Endothelial cell of umbilical vein (primary cell): ENCODE results near the gene NAV2. TPM values are rescaled to one million over a fixed set of nuclear protein-coding genes. Genes with fewer than 3 reads are reported as not detected.

Source experiments
- BruUV-seq: library from RNA; stranded (reverse); fragments of 400-500 nt; replicated peaks from 2 replicates; lab custom pipeline; 2021; lab: Mats Ljungman, UMichigan
- CTCF ChIA-PET: fragments of 300-600, 350-600 bp; sonication (Branson Sonifier 250); formaldehyde crosslinking; loops from one replicate; lab custom pipeline; 2021; ENCODE audit warnings: antibody characterized with exemption, inconsistent platforms; lab: Charles Lee
- POLR2A ChIA-PET: fragments of 300-600, 350-600 bp; sonication (Branson Sonifier 250); formaldehyde crosslinking; loops from one replicate; lab custom pipeline; 2021; ENCODE audit warnings: antibody characterized with exemption, inconsistent platforms; lab: Charles Lee
- DNase-seq: peaks from one replicate; pipeline ENCODE4 v3.0.0-alpha.2; 2011; ENCODE audit warnings: low read depth, low spot score
- FAIRE-seq: peaks from 2 replicates; lab custom pipeline; 2011; peaks lifted over from hg19 to GRCh38; lab: Jason Lieb, UNC
- H2AFZ ChIP-seq: 2 replicates; pipeline ENCODE4 v1.6.0; 2012; ENCODE audit warnings: low read depth, low read length, control low read depth, inconsistent platforms
- H3K27ac ChIP-seq: 2 replicates; pipeline ENCODE4 v1.5.1; 2011; ENCODE audit warnings: low read depth, mild to moderate bottlenecking, control low read depth, low read length, moderate library complexity; ENCODE audit not compliant: insufficient read depth
- H3K27me3 ChIP-seq, 2 experiments: 2 replicates each; pipeline versions ENCODE4 v1.6.0 to v1.6.1; 2011; ENCODE audit warnings: low read length in 2 of 2, mixed read lengths in 1 of 2; ENCODE audit not compliant: control insufficient read depth in 2 of 2, insufficient read depth in 2 of 2
- H3K36me3 ChIP-seq, 2 experiments: 2 replicates in 1 of 2; 3 replicates in 1 of 2; pipeline ENCODE4 v1.5.1; 2011; ENCODE audit warnings: low read length in 2 of 2, mild to moderate bottlenecking in 1 of 2, moderate library complexity in 1 of 2; ENCODE audit not compliant: control insufficient read depth in 2 of 2, insufficient read depth in 2 of 2; ENCODE audit errors: extremely low read depth in 1 of 2
- H3K4me1 ChIP-seq: 3 replicates; pipeline ENCODE4 v1.5.1; 2011; ENCODE audit warnings: mild to moderate bottlenecking, low read length; ENCODE audit not compliant: control insufficient read depth, insufficient read depth; ENCODE audit errors: extremely low read depth
- H3K4me2 ChIP-seq: 2 replicates; pipeline ENCODE4 v1.6.1; 2011; ENCODE audit warnings: low read length, control low read depth, mixed read lengths; ENCODE audit not compliant: insufficient read depth
- H3K4me3 ChIP-seq, 3 experiments: fragments of 200-600 bp in 1 of 3; sonication (generic), shearing (Covaris generic) in 1 of 3; replicated peaks in 1 of 3; 2 replicates each; pipeline ENCODE4 v1.5.1; 2011 to 2016; ENCODE audit warnings: control low read depth in 3 of 3, low read length in 3 of 3, mild to moderate bottlenecking in 2 of 3, inconsistent platforms in 1 of 3, low read depth in 1 of 3, moderate library complexity in 1 of 3; ENCODE audit not compliant: insufficient read depth in 1 of 3
- H3K79me2 ChIP-seq: 2 replicates; pipeline ENCODE4 v1.6.0; 2012; ENCODE audit warnings: low read length, inconsistent platforms; ENCODE audit not compliant: control insufficient read depth, insufficient read depth
- H3K9ac ChIP-seq: replicated peaks from 2 replicates; pipeline ENCODE3; 2011; ENCODE audit warnings: low read length, control low read depth; ENCODE audit not compliant: insufficient read depth; ENCODE audit errors: extremely low read depth
- H3K9me1 ChIP-seq: replicated peaks from 3 replicates; pipeline ENCODE4 v1.6.0; 2011; ENCODE audit warnings: mild to moderate bottlenecking, low read length; ENCODE audit not compliant: control insufficient read depth, insufficient read depth; ENCODE audit errors: extremely low read depth
- H3K9me3 ChIP-seq: replicated peaks from 2 replicates; pipeline ENCODE4 v1.5.1; 2012; ENCODE audit warnings: low read length, inconsistent platforms; ENCODE audit not compliant: control insufficient read depth, insufficient read depth
- H4K20me1 ChIP-seq: replicated peaks from 2 replicates; pipeline ENCODE3; 2011; ENCODE audit warnings: mild to moderate bottlenecking, low read length; ENCODE audit not compliant: control insufficient read depth, insufficient read depth; ENCODE audit errors: extremely low read depth
- EZH2 ChIP-seq: IDR thresholded peaks from 2 replicates; pipeline ENCODE4 v1.6.1; 2012; ENCODE audit warnings: borderline replicate concordance, low read depth, mild to moderate bottlenecking, moderate library complexity, low read length, inconsistent platforms; ENCODE audit not compliant: severe bottlenecking
- FOS ChIP-seq: IDR thresholded peaks from 2 replicates; pipeline ENCODE4 v1.6.1; 2011; ENCODE audit warnings: mild to moderate bottlenecking, low read length, moderate library complexity, borderline replicate concordance; ENCODE audit not compliant: insufficient read depth
- GATA2 ChIP-seq: IDR thresholded peaks from 2 replicates; pipeline ENCODE4 v1.7.0; 2011; ENCODE audit warnings: low read depth, mild to moderate bottlenecking, moderate library complexity, mixed read lengths, low read length; ENCODE audit not compliant: insufficient read length, insufficient read depth
- JUN ChIP-seq: IDR thresholded peaks from 2 replicates; pipeline ENCODE4 v1.6.1; 2011; ENCODE audit warnings: borderline replicate concordance, low read depth; ENCODE audit not compliant: insufficient read length, insufficient read depth
- MYC ChIP-seq: IDR thresholded peaks from one replicate; pipeline ENCODE4 v1.6.1; 2011; ENCODE audit warnings: mild to moderate bottlenecking, low read depth, low read length
- POLR2A ChIP-seq: IDR thresholded peaks from 2 replicates; pipeline ENCODE4 v1.6.1; 2012; ENCODE audit warnings: low read depth, mild to moderate bottlenecking, control low read depth, low read length
- POLR2AphosphoS5 ChIP-seq: IDR thresholded peaks from 2 replicates; pipeline ENCODE4 v1.6.1; 2012; ENCODE audit warnings: low read depth, mild to moderate bottlenecking, control low read depth, low read length, moderate library complexity; ENCODE audit not compliant: insufficient read depth
- dilution Hi-C: fragments of 300-500 bp; cut with MboI; formaldehyde crosslinking; loops from one replicate; pipeline ENCODE4 v1.15.0; 2019; ENCODE audit warnings: low sequenced_read_pairs; ENCODE audit not compliant: extremely low pct_ligation_motif_present
- intact Hi-C: fragments of 100-400 bp; cut with micrococcal nuclease; formaldehyde crosslinking; loops from one replicate; pipeline ENCODE4 v1.10.0; 2022
- polyA plus RNA-seq, 4 experiments: library from polyadenylated mRNA; depleted of rRNA in 3 of 4; stranded (reverse) in 3 of 4; unstranded in 1 of 4; fragments of >200 nt; gene quantifications; 2 replicates each; pipeline versions ENCODE4 v1.2.1 to v1.2.3, GENCODE V29; 2011 to 2012; ENCODE audit warnings: missing spikeins in 1 of 4
- total RNA-seq: library from RNA; stranded (reverse); gene quantifications from 2 replicates; pipeline ENCODE4 v1.2.3, GENCODE V29; 2021
- TF ChIP-seq, protein P1 (sequence below), 2 donors: IDR thresholded peaks; 1 replicate in 1 of 2; 2 replicates in 1 of 2; pipeline ENCODE4 v1.5.1; 2011; ENCODE audit warnings: low read length in 2 of 2, mild to moderate bottlenecking in 2 of 2, moderate library complexity in 2 of 2, control low read depth in 1 of 2, inconsistent platforms in 1 of 2, low read depth in 1 of 2; ENCODE audit not compliant: insufficient read depth in 1 of 2; ENCODE audit errors: extremely low read depth in 1 of 2
- TF ChIP-seq, protein P2 (sequence below): IDR thresholded peaks from 2 replicates; pipeline ENCODE4 v1.6.1; 2011; ENCODE audit not compliant: insufficient read depth, insufficient read length

The NAV2 gene
- total and polyA plus RNA-seq, 2 donors (not counting 3 experiments of a cell fraction or from before 2014, with no cell fraction given) = 10.9 to 68.0 TPM

DNA sequence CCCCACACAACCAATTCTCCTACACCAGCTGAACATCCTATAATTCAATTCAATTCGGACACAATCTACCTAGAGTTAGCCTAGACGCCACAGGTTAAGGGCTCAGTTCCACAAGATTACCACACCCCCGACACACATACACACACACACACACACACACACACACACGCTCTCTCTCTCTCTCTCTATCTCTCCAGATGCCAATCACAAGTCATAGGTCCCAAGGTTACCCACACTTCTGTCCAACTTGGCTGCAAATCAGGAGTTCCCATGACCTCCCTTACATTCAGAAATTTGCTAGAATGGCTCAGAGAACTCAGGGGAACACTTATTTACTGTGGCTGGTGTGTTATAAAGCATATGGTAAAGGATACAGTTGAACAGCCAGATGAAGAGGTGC is 243.6 kb downstream of the NAV2 start:
- no peak overlapping the region for H3K9ac ChIP-seq
- H2AFZ ChIP-seq = no peak overlapping the region
- no peaks in the 10 kb centered on the region for H4K20me1 ChIP-seq
- no peaks in the 10 kb centered on the region for H3K27me3 ChIP-seq
- no peak for DNase-seq
- TF ChIP-seq MYC (no peak), POLR2AphosphoS5 (no peak), JUN (no peak), POLR2A (no peak), GATA2 (no peak), EZH2 (no peak), FOS (no peak)
- TF ChIP-seq, protein P1, sequence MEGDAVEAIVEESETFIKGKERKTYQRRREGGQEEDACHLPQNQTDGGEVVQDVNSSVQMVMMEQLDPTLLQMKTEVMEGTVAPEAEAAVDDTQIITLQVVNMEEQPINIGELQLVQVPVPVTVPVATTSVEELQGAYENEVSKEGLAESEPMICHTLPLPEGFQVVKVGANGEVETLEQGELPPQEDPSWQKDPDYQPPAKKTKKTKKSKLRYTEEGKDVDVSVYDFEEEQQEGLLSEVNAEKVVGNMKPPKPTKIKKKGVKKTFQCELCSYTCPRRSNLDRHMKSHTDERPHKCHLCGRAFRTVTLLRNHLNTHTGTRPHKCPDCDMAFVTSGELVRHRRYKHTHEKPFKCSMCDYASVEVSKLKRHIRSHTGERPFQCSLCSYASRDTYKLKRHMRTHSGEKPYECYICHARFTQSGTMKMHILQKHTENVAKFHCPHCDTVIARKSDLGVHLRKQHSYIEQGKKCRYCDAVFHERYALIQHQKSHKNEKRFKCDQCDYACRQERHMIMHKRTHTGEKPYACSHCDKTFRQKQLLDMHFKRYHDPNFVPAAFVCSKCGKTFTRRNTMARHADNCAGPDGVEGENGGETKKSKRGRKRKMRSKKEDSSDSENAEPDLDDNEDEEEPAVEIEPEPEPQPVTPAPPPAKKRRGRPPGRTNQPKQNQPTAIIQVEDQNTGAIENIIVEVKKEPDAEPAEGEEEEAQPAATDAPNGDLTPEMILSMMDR (IDR thresholded peaks at IDR 0.05; ENCODE audit: extremely low read depth in 1 of 2, insufficient read depth in 1 of 2, low read depth in 1 of 2, low read length in 2 of 2) = no peak
- TF ChIP-seq, protein P2, sequence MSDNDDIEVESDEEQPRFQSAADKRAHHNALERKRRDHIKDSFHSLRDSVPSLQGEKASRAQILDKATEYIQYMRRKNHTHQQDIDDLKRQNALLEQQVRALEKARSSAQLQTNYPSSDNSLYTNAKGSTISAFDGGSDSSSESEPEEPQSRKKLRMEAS = no peak
- BruUV-seq = no TSS peak
- H3K9me3 ChIP-seq = no peaks in the 10 kb centered on the region
- H3K27ac ChIP-seq = no peak overlapping the region
- H3K4me3 ChIP-seq = no peak overlapping the region
- no peak overlapping the region for H3K4me2 ChIP-seq
- H3K4me1 ChIP-seq = peaks cover 44% of the 10 kb centered on the region
- CTCF ChIA-PET = interaction anchor here (1.5 kb wide), 1 partner anchor 172 kb away, joined by 4 read pairs; no protein-coding TSS in a partner anchor
- H3K79me2 ChIP-seq = peaks cover 30% of the 10 kb centered on the region
- POLR2A ChIA-PET = no interaction called here
- no peaks in the 10 kb centered on the region for H3K9me1 ChIP-seq
- no peaks in the 10 kb centered on the region for H3K36me3 ChIP-seq
- intact Hi-C loops (no loop called here), dilution Hi-C loops (no loop called here)
- FAIRE-seq = no peak
